Left lobe of liver (tissue), 2 donors: ENCODE data around the gene EIF1AD. TPM values are rescaled to one million over a fixed set of nuclear protein-coding genes. Genes with fewer than 3 reads are reported as not detected.

Source experiments
- ATAC-seq: fragments of 200-7000 bp; cut with Tn5 transposase; one replicate; pipeline ENCODE4 v1.9.1; 2020; ENCODE audit warnings: mild to moderate bottlenecking, moderate library complexity
- DNase-seq: peaks from one replicate; pipeline ENCODE4 v3.0.0-alpha.2; 2020; ENCODE audit warnings: low spot score
- total RNA-seq: library from RNA; stranded (reverse); gene quantifications from one replicate; pipeline ENCODE4 v1.2.1, GENCODE V29; 2021
- donor health status: DM: no; HTN: no; CAD: no; lungs with moderate emphysema.
- donor health status: DM: no; HTN: yes; CAD: no.

The EIF1AD gene
- total RNA-seq, 1 donor from 2014 or later = 12.7 TPM

GRCh38 chr11:66006134-66006890, 4.4 kb upstream of the EIF1AD start:
- ATAC-seq (no peak), DNase-seq (no peak)

- ATAC-seq (no peak), DNase-seq (no peak)
These were observed 2.2 kb upstream of the EIF1AD start for GRCh38 chr11:66004186-66004585.

GRCh38 chr11:66003291-66003690, 1.3 kb upstream of the EIF1AD start:
- ATAC-seq = no peak
- DNase-seq = no peak

GRCh38 chr11:66002648-66003225, 780 bp upstream of the EIF1AD start:
- DNase-seq (peak; percentile 79), ATAC-seq (peak; percentile 89)

- ATAC-seq = no peak
These were observed 4.7 kb downstream of the EIF1AD start for GRCh38 chr11:65997286-65997685.

GRCh38 chr11:65992056-65992455, 9.9 kb downstream of the EIF1AD start:
- DNase-seq (no peak), ATAC-seq (no peak)

More at GRCh38 chr11:65997286-65997685, 4.7 kb downstream of the EIF1AD start:
- no peak for DNase-seq

- DNase-seq (peak; percentile 89), ATAC-seq (peak; percentile 100)
These were observed 13.0 kb downstream of the EIF1AD start for GRCh38 chr11:65988791-65989592.

GRCh38 chr11:65987336-65987735, 14.6 kb downstream of the EIF1AD start:
- no peak for ATAC-seq

GRCh38 chr11:65983589-65983987, 18.4 kb downstream of the EIF1AD start:
- DNase-seq (no peak), ATAC-seq (no peak)

More at GRCh38 chr11:65987336-65987735, 14.6 kb downstream of the EIF1AD start:
- no peak for DNase-seq

- no peak for DNase-seq
- no peak for ATAC-seq
These were observed 19.0 kb downstream of the EIF1AD start for GRCh38 chr11:65982824-65983588.

GRCh38 chr11:65981972-65982823, 19.8 kb downstream of the EIF1AD start:
- peak; percentile 17 for ATAC-seq
- no peak for DNase-seq

GRCh38 chr11:65981101-65981740, 20.7 kb downstream of the EIF1AD start:
- no peak for DNase-seq
- no peak for ATAC-seq

- DNase-seq (no peak), ATAC-seq (no peak)
These were observed 22.6 kb downstream of the EIF1AD start for GRCh38 chr11:65979261-65979759.

- ATAC-seq (no peak), DNase-seq (no peak)
These were observed 23.3 kb downstream of the EIF1AD start for GRCh38 chr11:65978391-65979238.

GRCh38 chr11:65977621-65978390, 24.2 kb downstream of the EIF1AD start:
- no peak for ATAC-seq

GRCh38 chr11:65976216-65977176, 25.5 kb downstream of the EIF1AD start:
- no peak for DNase-seq
- ATAC-seq = no peak

More at GRCh38 chr11:65977621-65978390, 24.2 kb downstream of the EIF1AD start:
- no peak for DNase-seq
